HEK293T (cell line): ENCODE data around the gene CLDN7.

Experiments used
- CTCF ChIA-PET: fragments of 350-600 bp; formaldehyde crosslinking; extraction: SDS; loops from one replicate; lab custom pipeline; 2021; ENCODE audit warnings: antibody characterized with exemption, inconsistent platforms; lab: Yijun Ruan, JAX
- POLR2A ChIA-PET: fragments of 350-600 bp; formaldehyde crosslinking; extraction: SDS; loops from one replicate; lab custom pipeline; 2020; ENCODE audit warnings: antibody characterized with exemption, inconsistent platforms; lab: Yijun Ruan, JAX
- DNase-seq: peaks from one replicate; pipeline ENCODE4 v3.0.0; 2012; ENCODE audit warnings: mixed read lengths; ENCODE audit errors: extremely low spot score
- ARNT ChIP-seq: fragments of 450-650 bp; IDR thresholded peaks from 2 replicates; pipeline ENCODE4 v1.6.1; 2017; ENCODE audit warnings: mild to moderate bottlenecking
- BHLHE40 ChIP-seq: fragments of 450-650 bp; IDR thresholded peaks from 2 replicates; pipeline ENCODE4 v1.6.1; 2016; ENCODE audit warnings: mild to moderate bottlenecking, moderate library complexity, borderline replicate concordance
- CTBP1 ChIP-seq: fragments of 450-650 bp; IDR thresholded peaks from 2 replicates; pipeline ENCODE4 v1.6.1; 2016; ENCODE audit warnings: borderline replicate concordance
- ELF4 ChIP-seq: fragments of 450-650 bp; IDR thresholded peaks from 2 replicates; pipeline ENCODE4 v1.6.1; 2017; ENCODE audit warnings: antibody characterized with exemption
- FOXA1 ChIP-seq: fragments of 450-650 bp; IDR thresholded peaks from 2 replicates; pipeline ENCODE4 v1.6.1; 2016; ENCODE audit warnings: mild to moderate bottlenecking
- FOXK2 ChIP-seq: fragments of 450-650 bp; IDR thresholded peaks from 2 replicates; pipeline ENCODE4 v1.6.1; 2016; ENCODE audit warnings: mild to moderate bottlenecking
- FOXM1 ChIP-seq: fragments of 450-650 bp; IDR thresholded peaks from 2 replicates; pipeline ENCODE4 v1.6.1; 2017; ENCODE audit warnings: mild to moderate bottlenecking, borderline replicate concordance
- HDGF ChIP-seq: fragments of 450-650 bp; IDR thresholded peaks from 2 replicates; pipeline ENCODE4 v1.6.1; 2017; ENCODE audit warnings: antibody characterized with exemption, borderline replicate concordance
- L3MBTL2 ChIP-seq: fragments of 450-650 bp; conservative IDR thresholded peaks from 2 replicates; pipeline ENCODE4 v1.6.1; 2016; ENCODE audit warnings: mild to moderate bottlenecking
- LEF1 ChIP-seq: fragments of 450-650 bp; IDR thresholded peaks from 2 replicates; pipeline ENCODE4 v1.6.1; 2017; ENCODE audit warnings: mild to moderate bottlenecking, borderline replicate concordance
- NFRKB ChIP-seq: fragments of 450-650 bp; IDR thresholded peaks from 2 replicates; pipeline ENCODE4 v1.6.1; 2016; ENCODE audit warnings: mild to moderate bottlenecking, moderate library complexity
- SP1 ChIP-seq: fragments of 450-650 bp; IDR thresholded peaks from 2 replicates; pipeline ENCODE4 v1.6.1; 2017
- SUZ12 ChIP-seq: fragments of 450-650 bp; IDR thresholded peaks from 2 replicates; pipeline ENCODE4 v1.6.1; 2016; ENCODE audit warnings: mild to moderate bottlenecking
- TARDBP ChIP-seq: fragments of 450-650 bp; IDR thresholded peaks from 2 replicates; pipeline ENCODE4 v1.6.1; 2016
- ZNF384 ChIP-seq: fragments of 450-650 bp; IDR thresholded peaks from 2 replicates; pipeline ENCODE4 v1.6.1; 2016
- TF ChIP-seq, protein P1 (sequence below): fragments of 450-650 bp; IDR thresholded peaks from 2 replicates; pipeline ENCODE4 v1.6.1; 2016

Gene CLDN7

GRCh38 chr17:7237761-7238419, 24.4 kb downstream of the CLDN7 start:
- ChIA-PET POLR2A (interaction anchor here (1.1 to 9.7 kb wide), 4 partner anchors 12 to 71 kb away, joined by 3 to 166 read pairs (median 32); partner anchors contain the start of genes ACADVL, CTDNEP1, DLG4 and ELP5), CTCF (no interaction called here)
- DNase-seq, result peak; percentile 38
- TF ChIP-seq NFRKB, result no peak
- TF ChIP-seq BHLHE40, result no peak
- no peak for TF ChIP-seq FOXA1
- TF ChIP-seq ARNT, result no peak
- no peak for TF ChIP-seq TARDBP

GRCh38 chr17:7237266-7237760, 25.0 kb downstream of the CLDN7 start:
- POLR2A ChIA-PET, result interaction anchor here (1.1 to 9.7 kb wide), 3 partner anchors 13 to 71 kb away, joined by 3 to 166 read pairs (median 52); partner anchors contain the start of genes ACADVL, CTDNEP1, DLG4 and ELP5
- CTCF ChIA-PET, result no interaction called here
- no peak for DNase-seq
- no peak for TF ChIP-seq NFRKB
- no peak for TF ChIP-seq FOXK2
- no peak for TF ChIP-seq HDGF
- TF ChIP-seq L3MBTL2, result no peak
- no peak for TF ChIP-seq ELF4
- TF ChIP-seq FOXA1, result no peak
- no peak for TF ChIP-seq ARNT
- TF ChIP-seq BHLHE40, result no peak
- TF ChIP-seq TARDBP, result no peak
- TF ChIP-seq SP1, result no peak
- TF ChIP-seq FOXM1, result no peak
- TF ChIP-seq LEF1, result no peak
- TF ChIP-seq ZNF384, result no peak
- TF ChIP-seq, protein P1, sequence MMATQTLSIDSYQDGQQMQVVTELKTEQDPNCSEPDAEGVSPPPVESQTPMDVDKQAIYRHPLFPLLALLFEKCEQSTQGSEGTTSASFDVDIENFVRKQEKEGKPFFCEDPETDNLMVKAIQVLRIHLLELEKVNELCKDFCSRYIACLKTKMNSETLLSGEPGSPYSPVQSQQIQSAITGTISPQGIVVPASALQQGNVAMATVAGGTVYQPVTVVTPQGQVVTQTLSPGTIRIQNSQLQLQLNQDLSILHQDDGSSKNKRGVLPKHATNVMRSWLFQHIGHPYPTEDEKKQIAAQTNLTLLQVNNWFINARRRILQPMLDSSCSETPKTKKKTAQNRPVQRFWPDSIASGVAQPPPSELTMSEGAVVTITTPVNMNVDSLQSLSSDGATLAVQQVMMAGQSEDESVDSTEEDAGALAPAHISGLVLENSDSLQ, result no peak
- TF ChIP-seq CTBP1, result no peak
- TF ChIP-seq SUZ12, result no peak

DNA sequence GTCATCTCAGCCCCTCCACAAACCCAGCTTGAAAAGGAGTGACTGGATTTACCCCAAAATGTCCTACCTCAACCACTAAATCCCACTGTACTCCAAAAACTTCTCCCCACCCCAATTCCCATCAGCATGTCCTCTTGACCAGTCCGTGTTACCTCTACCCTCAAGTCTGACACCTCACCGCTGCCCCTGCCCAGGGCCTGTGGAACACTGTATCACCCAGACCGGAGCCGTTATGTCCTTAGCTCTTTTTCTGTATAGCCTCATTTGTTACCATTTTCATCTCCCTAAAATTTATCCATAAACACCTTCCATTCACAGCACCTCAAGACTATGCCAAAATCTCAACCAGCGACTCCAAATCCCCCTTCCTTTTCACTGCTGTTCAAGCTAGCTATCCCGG, 25.5 kb downstream of the CLDN7 start:
- no peak for DNase-seq
- ChIA-PET POLR2A (interaction anchor here (9.7 kb wide), 1 partner anchor 15 kb away, joined by 166 read pairs; the partner anchor contains the start of genes ACADVL and DLG4), CTCF (interaction anchor here (0.9 kb wide), 1 partner anchor 16 kb away, joined by 4 read pairs; no protein-coding TSS in a partner anchor)
- no peak for TF ChIP-seq FOXA1
- no peak for TF ChIP-seq SUZ12
- TF ChIP-seq FOXK2, result no peak
- TF ChIP-seq ARNT, result no peak
- TF ChIP-seq CTBP1, result no peak
- TF ChIP-seq ZNF384, result no peak
- no peak for TF ChIP-seq NFRKB
- TF ChIP-seq TARDBP, result no peak
- TF ChIP-seq BHLHE40, result no peak
- no peak for TF ChIP-seq FOXM1
- no peak for TF ChIP-seq LEF1
- no peak for TF ChIP-seq L3MBTL2
- TF ChIP-seq, protein P1, result no peak
- no peak for TF ChIP-seq SP1
- TF ChIP-seq ELF4, result no peak

DNA sequence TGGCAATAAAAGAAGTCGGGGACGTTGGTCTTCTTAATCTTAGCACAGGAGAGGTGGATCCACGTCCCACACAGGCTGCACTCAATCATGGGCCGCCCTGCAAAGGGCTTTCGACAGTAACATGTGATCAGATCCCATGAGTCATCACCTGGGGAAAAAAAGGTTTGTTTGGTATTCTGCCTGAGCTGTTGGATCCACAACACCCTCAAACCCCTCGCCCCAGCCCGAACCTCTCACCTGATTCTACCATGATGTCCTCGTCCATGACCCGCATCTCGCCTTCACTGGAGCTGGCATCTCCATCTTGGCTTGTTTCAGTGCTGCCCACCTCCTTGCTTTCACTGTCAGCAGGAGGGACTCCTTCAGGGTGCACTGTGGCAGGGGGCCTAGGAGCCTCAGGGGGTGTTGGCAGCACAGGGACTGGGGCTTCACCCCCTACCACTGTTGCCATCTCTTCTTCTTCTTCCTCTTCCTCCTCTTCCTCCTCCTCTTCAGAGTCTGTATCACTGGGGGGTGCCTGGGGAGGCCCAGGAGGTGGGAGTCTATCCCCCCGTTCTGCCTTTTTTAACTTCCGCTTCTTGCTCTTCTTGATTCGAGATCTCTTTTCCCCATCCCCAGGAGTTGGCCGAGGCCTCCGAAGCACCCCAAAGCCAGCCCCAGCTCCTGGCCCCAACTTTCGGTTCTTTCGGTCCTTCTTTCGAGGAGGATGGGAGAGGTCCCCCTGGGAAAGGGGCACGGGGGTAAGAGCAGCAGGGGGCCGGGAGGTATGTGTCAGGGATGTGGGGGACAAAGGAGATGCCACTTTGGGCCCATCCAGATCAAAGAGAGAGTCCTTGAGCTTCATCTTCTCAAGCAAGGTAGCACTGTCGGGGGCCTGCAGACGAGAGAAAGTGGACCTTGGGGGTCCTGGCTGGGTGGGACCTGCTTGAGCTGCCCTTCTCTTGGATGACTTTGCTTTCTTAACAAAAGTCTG, 26.3 kb downstream of the CLDN7 start:
- TF ChIP-seq FOXK2 (no peak), TARDBP (no peak), ARNT (no peak), FOXM1 (no peak), ELF4 (no peak), BHLHE40 (no peak), FOXA1 (no peak), SUZ12 (no peak)
- TF ChIP-seq, protein P1, result no peak
- ChIA-PET CTCF (interaction anchor here (0.9 kb wide), 1 partner anchor 15 kb away, joined by 4 read pairs; no protein-coding TSS in a partner anchor), POLR2A (interaction anchor here (0.9 to 9.7 kb wide), 2 partner anchors 14 to 20 kb away, joined by 4 to 166 read pairs; partner anchors contain the start of genes ACADVL and DLG4)
- no peak for DNase-seq
